Activated T-cell treated with anti-CD3 and anti-CD28 coated beads, Interleukin-2, amount 50 U/mL, for 4 hours (primary cell): ENCODE results near the gene SHROOM3. TPM values are rescaled to one million over a fixed set of nuclear protein-coding genes. Genes with fewer than 3 reads are reported as not detected.

Experiments
- ATAC-seq, 2 donors: fragments of 200-7000 bp; cut with Tn5 transposase; one replicate each; pipeline ENCODE4 v1.10.0; 2021
- DNase-seq: peaks from one replicate; pipeline ENCODE4 v3.0.0-alpha.2; 2020
- H3K27me3 Mint-ChIP-seq: one replicate; pipeline ENCODE4 v1.8.0; 2021; ENCODE audit warnings: low read depth, mixed read lengths
- H3K36me3 Mint-ChIP-seq: one replicate; pipeline ENCODE4 v1.8.0; 2022; ENCODE audit warnings: mixed read lengths; ENCODE audit not compliant: insufficient read depth
- H3K4me1 Mint-ChIP-seq: one replicate; pipeline ENCODE4 v1.8.0; 2021; ENCODE audit warnings: low read depth, mixed read lengths
- H3K4me3 Mint-ChIP-seq: one replicate; pipeline ENCODE4 v1.8.0; 2021; ENCODE audit warnings: mild to moderate bottlenecking, moderate library complexity, mixed read lengths
- H3K9me3 Mint-ChIP-seq: one replicate; pipeline ENCODE4 v1.8.0; 2021; ENCODE audit warnings: mixed read lengths
- total RNA-seq, 3 donors: library from RNA; stranded (reverse); gene quantifications; one replicate each; pipeline ENCODE4 v1.2.1, GENCODE V29; 2021

Gene SHROOM3
- total RNA-seq, 3 donors from 2014 or later, result 0.05 to 0.33 (median 0.08) TPM

DNA sequence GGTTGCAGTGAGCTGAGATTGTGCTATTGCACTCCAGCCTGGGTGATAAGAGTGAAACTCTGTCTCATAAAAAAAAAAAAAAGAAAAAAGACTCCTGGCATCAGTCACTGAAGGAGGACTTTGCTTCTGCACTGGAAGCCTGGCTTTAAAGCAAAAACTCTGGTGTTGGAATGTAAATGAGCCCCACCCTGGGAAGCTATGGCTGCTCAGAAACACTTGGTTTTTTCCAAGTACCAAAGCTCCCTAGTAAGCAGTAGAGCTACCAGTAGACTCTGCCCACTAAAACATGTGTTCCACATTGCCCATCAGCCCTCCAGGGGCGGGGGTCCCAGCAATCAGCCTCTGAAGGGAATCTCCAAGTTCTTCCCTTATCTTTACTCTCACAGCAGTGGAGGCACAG lies 154.4 kb downstream of the SHROOM3 start:
- ATAC-seq (no peak), DNase-seq (no peak)
- no peaks in the 10 kb centered on the region for H3K9me3 Mint-ChIP-seq
- no peak overlapping the region for H3K4me3 Mint-ChIP-seq
- no peaks in the 10 kb centered on the region for H3K4me1 Mint-ChIP-seq
- peaks cover 32% of the 10 kb centered on the region for H3K27me3 Mint-ChIP-seq
- no peaks in the 10 kb centered on the region for H3K36me3 Mint-ChIP-seq

DNA sequence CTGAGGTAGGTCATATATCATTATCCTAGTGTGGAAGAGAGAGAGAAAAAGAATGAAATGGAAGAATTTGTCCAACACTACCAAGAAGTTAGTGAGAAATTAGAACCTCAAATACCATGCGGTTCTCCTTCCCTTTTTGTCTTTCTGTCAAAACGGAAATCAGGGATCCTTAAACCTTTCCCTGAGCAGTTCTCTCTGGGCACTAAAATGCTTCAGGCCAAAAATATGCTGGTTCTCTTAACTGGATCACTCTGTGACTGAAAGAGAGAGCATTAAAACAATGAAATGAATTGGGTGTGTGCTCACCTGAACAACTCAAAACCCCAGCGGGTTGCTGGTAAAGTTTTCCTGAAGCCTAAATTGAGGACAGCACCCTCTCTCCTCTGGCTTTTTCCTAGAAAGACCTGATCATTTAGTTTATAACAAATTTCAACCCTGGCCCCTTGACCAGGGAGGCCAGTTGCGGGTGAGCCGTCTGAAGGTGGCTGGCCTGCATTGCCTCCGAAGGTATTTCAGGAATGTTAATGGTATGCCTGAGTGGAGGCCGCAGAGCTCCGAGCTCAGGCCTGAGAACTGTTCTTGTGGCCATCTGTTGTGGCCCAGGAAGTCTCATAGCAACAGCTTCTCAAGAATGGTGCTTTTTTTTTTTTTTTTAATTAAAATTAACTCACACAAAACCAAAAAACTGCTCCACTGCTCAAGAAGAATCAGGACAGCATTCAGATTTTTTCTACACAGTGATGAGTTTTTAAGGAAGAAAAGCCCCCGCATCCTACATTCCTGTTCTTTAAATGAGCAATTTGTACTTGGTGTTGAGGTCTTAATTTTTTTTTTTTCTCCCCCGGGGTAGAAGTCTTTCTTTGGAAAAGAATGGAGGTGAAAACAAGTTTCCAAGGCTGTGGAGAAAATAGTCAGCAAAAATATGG lies 155.1 kb downstream of the SHROOM3 start:
- ATAC-seq (no peak), DNase-seq (no peak)
- no peaks in the 10 kb centered on the region for H3K36me3 Mint-ChIP-seq
- H3K27me3 Mint-ChIP-seq, result peaks cover 30% of the 10 kb centered on the region
- no peaks in the 10 kb centered on the region for H3K9me3 Mint-ChIP-seq
- no peaks in the 10 kb centered on the region for H3K4me1 Mint-ChIP-seq
- H3K4me3 Mint-ChIP-seq, result no peak overlapping the region

DNA sequence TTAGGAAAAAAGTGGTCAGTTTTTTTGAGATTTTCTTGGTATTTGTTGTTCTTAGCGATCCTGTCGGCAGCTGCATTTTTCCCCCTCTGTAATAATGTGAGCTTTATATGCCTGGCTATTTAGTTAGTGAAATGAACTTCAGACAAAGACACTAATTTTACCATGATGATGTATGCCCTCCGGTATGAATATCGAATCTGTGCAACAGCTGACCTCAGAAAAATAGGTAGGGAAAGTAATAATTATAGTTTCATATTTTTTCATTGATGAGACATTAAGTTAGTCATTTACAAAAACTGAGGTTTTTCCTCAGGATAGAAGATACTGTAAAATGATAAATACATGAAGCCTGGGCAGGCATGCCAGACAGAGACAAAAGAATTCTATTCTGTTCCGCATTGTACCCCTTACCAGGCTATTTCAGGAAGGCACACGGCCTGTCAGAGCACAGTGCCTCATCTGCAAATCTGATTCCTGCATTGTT lies 155.8 kb downstream of the SHROOM3 start:
- peaks cover 23% of the 10 kb centered on the region for H3K27me3 Mint-ChIP-seq
- ATAC-seq (no peak), DNase-seq (no peak)
- H3K9me3 Mint-ChIP-seq, result no peaks in the 10 kb centered on the region
- no peaks in the 10 kb centered on the region for H3K36me3 Mint-ChIP-seq
- no peak overlapping the region for H3K4me3 Mint-ChIP-seq
- no peaks in the 10 kb centered on the region for H3K4me1 Mint-ChIP-seq

DNA sequence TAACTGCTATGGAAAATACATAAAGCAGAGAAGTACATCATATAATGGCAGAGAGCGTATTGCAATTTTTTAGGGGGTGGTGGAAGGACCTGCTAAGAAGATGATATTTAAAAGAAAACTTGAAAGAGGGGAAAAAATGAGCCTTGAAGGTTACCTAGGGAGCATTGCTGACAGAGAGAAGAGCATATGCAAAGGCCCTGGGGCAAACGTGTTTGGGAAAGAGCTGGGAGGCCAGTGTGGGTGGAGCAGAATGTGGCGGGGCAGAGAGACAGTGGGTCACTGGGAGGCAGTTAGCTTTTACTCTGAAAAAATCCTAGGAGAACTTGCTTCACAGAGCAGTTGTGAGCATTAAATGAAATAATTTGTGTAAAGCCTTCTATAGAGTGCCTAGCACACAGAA lies 157.0 kb downstream of the SHROOM3 start:
- no peak for ATAC-seq
- Mint-ChIP-seq H3K4me3 (no peak overlapping the region), H3K27me3 (peaks cover 13% of the 10 kb centered on the region), H3K9me3 (no peaks in the 10 kb centered on the region), H3K4me1 (no peaks in the 10 kb centered on the region), H3K36me3 (no peaks in the 10 kb centered on the region)
- DNase-seq, result no peak

DNA sequence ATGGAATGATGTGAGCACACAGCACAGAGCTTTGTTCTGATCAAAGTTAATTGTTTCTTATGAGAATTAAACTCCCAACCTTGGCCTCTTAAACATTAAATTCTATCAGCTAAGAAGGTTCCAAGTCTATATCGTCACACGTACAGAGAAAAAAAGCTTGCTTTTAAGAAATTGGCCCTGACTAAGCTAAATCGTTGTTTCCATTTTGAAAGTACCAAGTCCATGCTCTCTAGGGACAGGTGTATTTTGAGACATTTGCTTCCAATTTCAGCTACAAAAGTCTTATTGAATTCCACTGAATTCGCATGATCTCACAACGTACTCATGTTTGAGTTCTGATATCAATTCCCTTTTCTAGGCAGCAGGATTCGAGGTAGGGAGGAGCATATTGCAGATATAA lies 157.4 kb downstream of the SHROOM3 start:
- no peaks in the 10 kb centered on the region for H3K9me3 Mint-ChIP-seq
- H3K4me1 Mint-ChIP-seq, result no peaks in the 10 kb centered on the region
- ATAC-seq (no peak), DNase-seq (no peak)
- H3K27me3 Mint-ChIP-seq, result peaks cover 12% of the 10 kb centered on the region
- no peak overlapping the region for H3K4me3 Mint-ChIP-seq
- no peaks in the 10 kb centered on the region for H3K36me3 Mint-ChIP-seq

DNA sequence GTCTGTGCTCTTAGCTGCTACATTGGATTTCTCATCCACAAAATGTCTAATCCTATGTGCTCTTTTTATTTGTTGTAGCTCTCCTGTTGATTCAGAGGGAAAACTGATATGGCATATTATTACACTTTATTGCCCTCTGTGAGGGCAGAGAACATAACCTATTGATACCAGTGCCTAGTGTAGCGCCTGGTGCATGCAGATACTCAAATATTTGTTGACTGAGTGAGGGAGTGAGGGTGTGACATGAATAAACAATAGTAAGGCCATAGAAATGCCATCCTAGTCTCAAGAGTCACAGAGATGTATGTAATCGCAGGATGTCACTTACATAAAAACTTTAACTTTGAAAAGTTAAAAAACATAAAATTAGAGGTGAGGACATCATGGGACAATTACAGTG lies 159.1 kb downstream of the SHROOM3 start:
- no peak overlapping the region for H3K4me3 Mint-ChIP-seq
- no peaks in the 10 kb centered on the region for H3K4me1 Mint-ChIP-seq
- H3K27me3 Mint-ChIP-seq, result peaks cover 17% of the 10 kb centered on the region
- no peak for DNase-seq
- no peaks in the 10 kb centered on the region for H3K36me3 Mint-ChIP-seq
- no peak for ATAC-seq
- H3K9me3 Mint-ChIP-seq, result no peaks in the 10 kb centered on the region

DNA sequence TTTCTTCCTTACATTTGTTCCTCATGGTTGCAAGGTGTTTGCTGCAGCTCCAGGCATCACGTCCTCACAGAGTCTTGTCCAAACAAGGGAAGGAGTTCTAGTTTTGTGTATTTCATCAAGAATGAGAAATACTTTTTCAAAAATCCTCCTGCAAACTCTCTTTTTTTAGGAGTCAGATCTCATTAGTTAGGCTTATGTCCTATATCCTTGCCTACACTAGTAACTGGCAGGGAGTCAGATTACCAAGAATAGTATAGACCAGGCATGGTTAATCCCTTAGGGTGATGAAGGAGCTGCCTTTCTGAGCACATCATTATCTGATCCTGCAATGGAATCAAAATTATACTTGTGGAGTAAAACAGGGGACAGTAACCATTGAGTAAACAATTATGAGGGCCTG lies 160.4 kb downstream of the SHROOM3 start:
- Mint-ChIP-seq H3K4me3 (no peak overlapping the region), H3K36me3 (no peaks in the 10 kb centered on the region), H3K27me3 (peaks cover 13% of the 10 kb centered on the region), H3K4me1 (no peaks in the 10 kb centered on the region), H3K9me3 (no peaks in the 10 kb centered on the region)
- no peak for DNase-seq
- ATAC-seq, result no peak

DNA sequence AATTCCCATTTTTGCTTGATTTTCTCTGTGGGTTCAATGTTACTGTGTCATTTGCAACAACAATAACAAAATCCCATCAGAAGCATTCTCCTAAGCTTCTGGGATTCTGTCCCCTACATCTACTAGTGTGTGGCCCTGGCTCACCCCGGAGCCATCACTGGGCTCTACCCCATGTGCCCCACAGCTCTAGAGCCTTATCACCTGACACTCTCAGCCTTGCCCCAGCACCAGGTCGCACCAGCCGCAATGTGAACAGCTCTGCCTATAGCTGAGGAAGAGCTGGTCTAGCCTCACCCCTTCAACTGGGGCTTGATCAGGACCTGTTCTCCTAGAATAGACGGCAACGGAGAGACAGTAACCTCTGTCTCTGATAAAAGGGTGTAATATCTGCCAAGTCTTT lies 161.7 kb downstream of the SHROOM3 start:
- no peak overlapping the region for H3K4me3 Mint-ChIP-seq
- no peak for ATAC-seq
- no peaks in the 10 kb centered on the region for H3K36me3 Mint-ChIP-seq
- no peaks in the 10 kb centered on the region for H3K9me3 Mint-ChIP-seq
- H3K4me1 Mint-ChIP-seq, result no peaks in the 10 kb centered on the region
- DNase-seq, result no peak
- peaks cover 11% of the 10 kb centered on the region for H3K27me3 Mint-ChIP-seq

DNA sequence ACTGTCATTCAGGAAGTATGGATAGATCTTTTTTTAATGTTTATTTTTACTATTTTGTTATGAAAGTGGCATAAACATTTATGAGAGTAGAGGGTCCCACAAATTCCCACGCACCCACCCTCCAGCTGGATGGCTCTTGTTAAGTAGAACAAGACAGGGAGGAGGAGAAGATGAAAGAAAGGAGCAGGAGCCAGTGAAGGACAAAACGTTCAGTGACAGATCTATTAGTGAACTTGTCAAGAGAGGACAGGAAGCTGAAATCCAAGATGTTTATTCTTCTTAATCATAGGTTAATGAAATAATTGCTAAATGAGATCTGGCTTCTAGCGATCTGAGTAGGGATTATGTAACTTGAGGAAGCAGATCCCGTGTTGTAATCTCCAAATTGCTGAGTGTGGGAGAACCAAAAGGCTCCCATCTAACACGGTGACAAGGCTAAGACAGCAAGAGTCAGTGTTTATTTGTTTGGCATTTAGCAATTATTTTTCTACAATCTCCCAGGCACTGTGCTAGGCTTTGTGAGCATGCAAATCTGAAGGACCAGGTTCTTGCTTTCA lies 162.5 kb downstream of the SHROOM3 start:
- Mint-ChIP-seq H3K27me3 (peaks cover 8% of the 10 kb centered on the region), H3K4me1 (no peaks in the 10 kb centered on the region), H3K36me3 (no peaks in the 10 kb centered on the region), H3K9me3 (no peaks in the 10 kb centered on the region), H3K4me3 (no peak overlapping the region)
- ATAC-seq, result no peak
- DNase-seq, result no peak

DNA sequence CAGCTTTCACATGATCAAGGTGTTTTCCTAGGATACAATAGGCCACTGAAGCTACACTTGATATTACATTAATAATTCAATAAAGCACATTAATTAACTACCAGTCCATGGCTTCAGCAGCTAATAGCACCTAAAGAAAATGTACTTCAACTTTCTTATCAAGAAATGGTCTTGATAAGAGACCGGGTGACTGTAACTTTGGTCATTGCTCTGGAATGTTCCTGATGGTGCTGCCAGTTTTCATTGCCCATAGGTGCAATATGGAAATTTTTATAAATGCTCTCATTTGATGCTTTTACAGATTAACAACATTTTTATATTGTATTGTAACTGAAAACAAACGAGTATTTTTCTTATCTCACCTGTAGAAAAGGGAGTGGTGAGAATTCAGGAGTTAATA lies 165.4 kb downstream of the SHROOM3 start:
- ATAC-seq (no peak), DNase-seq (no peak)
- Mint-ChIP-seq H3K4me1 (no peaks in the 10 kb centered on the region), H3K4me3 (no peak overlapping the region), H3K36me3 (no peaks in the 10 kb centered on the region), H3K27me3 (peaks cover 13% of the 10 kb centered on the region), H3K9me3 (no peaks in the 10 kb centered on the region)

DNA sequence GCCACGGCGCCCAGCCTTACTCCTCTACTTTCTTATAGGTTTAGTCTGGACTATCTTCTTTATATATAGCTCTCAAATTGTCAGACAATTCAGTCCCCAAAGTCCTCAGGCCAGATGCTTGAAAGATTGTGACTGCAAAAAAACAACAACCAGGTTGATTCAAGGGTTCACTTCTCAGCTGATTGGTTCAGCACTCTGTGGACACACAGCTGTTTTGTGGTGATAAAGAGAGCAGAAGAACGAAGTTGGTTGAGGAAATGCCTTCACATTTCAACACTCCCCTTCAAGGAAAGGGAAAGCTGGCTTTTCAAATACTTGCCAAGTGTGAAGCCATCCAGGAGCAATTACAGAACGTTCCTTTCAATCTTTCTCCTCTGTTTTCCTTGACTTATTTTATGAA lies 166.8 kb downstream of the SHROOM3 start:
- no peak for ATAC-seq
- H3K4me1 Mint-ChIP-seq, result no peaks in the 10 kb centered on the region
- H3K27me3 Mint-ChIP-seq, result peaks cover 13% of the 10 kb centered on the region
- no peaks in the 10 kb centered on the region for H3K36me3 Mint-ChIP-seq
- no peak overlapping the region for H3K4me3 Mint-ChIP-seq
- DNase-seq, result no peak
- no peaks in the 10 kb centered on the region for H3K9me3 Mint-ChIP-seq

DNA sequence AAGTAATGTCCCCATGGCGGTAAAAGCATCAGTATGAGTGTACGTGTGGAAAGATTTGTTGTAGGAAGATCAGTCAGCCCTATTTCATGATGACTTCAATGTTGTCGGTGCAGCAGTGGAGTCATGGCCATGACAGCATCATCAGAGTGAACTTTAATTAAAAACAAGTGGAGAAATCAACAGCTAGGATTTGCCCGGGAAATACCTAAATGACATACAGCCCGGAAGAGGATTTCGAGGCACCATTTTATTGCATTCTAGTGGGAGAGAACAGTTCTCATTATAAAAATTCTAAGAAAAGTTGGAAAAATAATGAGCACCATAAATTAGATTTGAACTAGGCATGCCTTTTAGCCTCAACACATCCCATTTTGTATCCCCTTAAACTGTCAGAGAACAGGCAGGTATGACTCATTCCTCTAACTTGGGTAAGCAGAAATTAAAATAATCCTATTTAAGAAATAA lies 170.1 kb downstream of the SHROOM3 start:
- Mint-ChIP-seq H3K9me3 (no peaks in the 10 kb centered on the region), H3K4me3 (no peak overlapping the region), H3K4me1 (no peaks in the 10 kb centered on the region), H3K36me3 (no peaks in the 10 kb centered on the region), H3K27me3 (peaks cover 6% of the 10 kb centered on the region)
- no peak for DNase-seq
- ATAC-seq, result no peak

DNA sequence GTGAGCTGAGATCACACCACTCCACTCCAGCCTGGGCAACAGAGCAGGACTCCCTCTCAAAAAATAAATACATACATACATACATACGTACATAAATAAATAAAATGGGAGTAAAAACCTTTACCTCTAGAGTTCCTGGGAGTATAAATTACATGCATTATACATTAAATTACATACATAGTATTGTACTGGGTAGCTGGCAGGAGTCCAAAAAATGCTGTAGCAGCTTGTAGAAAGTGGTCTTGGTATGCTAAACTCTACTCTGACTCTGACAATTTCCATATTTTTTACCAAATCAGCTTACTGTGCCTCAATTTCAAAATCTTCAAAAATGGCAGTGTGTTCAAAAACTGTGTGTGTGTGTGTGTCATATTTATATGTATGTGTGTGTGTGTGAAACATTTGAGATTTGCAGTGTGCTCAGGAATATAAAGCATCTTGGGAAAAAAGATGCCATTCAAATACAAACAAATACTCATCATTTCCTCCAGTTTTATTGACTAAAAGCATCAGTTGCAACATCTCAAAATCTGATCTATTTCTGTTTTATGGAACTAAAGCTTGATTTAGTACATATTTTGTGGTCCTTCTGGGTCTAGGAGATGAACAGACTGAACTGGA lies 171.7 kb downstream of the SHROOM3 start:
- ATAC-seq (no peak), DNase-seq (no peak)
- Mint-ChIP-seq H3K27me3 (peaks cover 6% of the 10 kb centered on the region), H3K4me3 (no peak overlapping the region), H3K4me1 (no peaks in the 10 kb centered on the region), H3K36me3 (no peaks in the 10 kb centered on the region), H3K9me3 (no peaks in the 10 kb centered on the region)

DNA sequence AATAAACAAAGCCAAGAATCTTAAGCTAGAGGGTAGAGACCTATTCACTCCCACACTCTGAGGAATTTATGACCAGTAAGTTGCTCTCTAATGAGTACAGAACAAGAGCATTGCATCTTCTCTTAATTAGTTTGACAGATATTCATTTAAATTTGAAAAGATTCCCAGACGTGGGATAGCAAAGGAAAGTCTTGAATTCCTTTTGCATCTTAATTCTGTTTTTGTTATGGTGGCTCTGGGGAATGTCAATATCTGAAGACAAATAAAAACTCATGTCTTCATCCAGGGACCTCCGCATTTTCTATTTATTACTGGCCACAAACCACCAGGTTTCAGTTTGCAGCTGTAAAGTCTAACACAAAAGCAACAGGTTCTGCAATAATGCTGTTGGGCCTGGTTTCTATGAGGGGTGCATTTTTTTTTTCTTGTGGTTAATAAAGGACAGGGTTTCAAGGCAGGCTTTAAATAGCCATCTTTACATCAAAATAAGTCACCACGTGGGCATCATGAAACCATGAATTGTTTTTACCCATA lies 172.3 kb downstream of the SHROOM3 start:
- Mint-ChIP-seq H3K4me1 (no peaks in the 10 kb centered on the region), H3K9me3 (no peaks in the 10 kb centered on the region), H3K36me3 (no peaks in the 10 kb centered on the region), H3K27me3 (peaks cover 6% of the 10 kb centered on the region), H3K4me3 (no peak overlapping the region)
- ATAC-seq (no peak), DNase-seq (no peak)
